ENCODE measurements around the gene SLC16A10.
"Not testable (repeated sequence)": the region's sequence is repeated elsewhere in the genome, so short reads cannot be mapped to it uniquely, and the experiment has no call there.

Gene SLC16A10

GRCh38 chr6:111122458-111123286 lies 35.4 kb downstream of the SLC16A10 start:
- no peak for TF ChIP-seq ZFX (IDR thresholded peaks at IDR 0.05; ENCODE audit: borderline replicate concordance)
- no peak for TF ChIP-seq CTCF (IDR thresholded peaks at IDR 0.05)
- H3K27ac ChIP-seq: no peak overlapping the region

- no peak for TF ChIP-seq ZFX (IDR thresholded peaks at IDR 0.05; ENCODE audit: borderline replicate concordance)
- no peak for TF ChIP-seq CTCF (IDR thresholded peaks at IDR 0.05)
- H3K27ac ChIP-seq: no peak overlapping the region
Measured at GRCh38 chr6:111124406-111124805, 37.1 kb downstream of the SLC16A10 start.

GRCh38 chr6:111129013-111129412 lies 41.7 kb downstream of the SLC16A10 start:
- TF ChIP-seq ZFX (IDR thresholded peaks at IDR 0.05; ENCODE audit: borderline replicate concordance) (no peak), CTCF (IDR thresholded peaks at IDR 0.05) (no peak)
- H3K27ac ChIP-seq: no peak overlapping the region

GRCh38 chr6:111131018-111131417 lies 43.7 kb downstream of the SLC16A10 start:
- not testable (repeated sequence) for H3K27ac ChIP-seq

GRCh38 chr6:111132669-111133068 lies 45.4 kb downstream of the SLC16A10 start:
- H3K27ac ChIP-seq: not testable (repeated sequence)

GRCh38 chr6:111134236-111134869 lies 47.0 kb downstream of the SLC16A10 start:
- not testable (repeated sequence) for H3K27ac ChIP-seq

GRCh38 chr6:111137489-111138093 lies 50.3 kb downstream of the SLC16A10 start:
- not testable (repeated sequence) for H3K27ac ChIP-seq

- TF ChIP-seq CTCF (IDR thresholded peaks at IDR 0.05): no peak
- TF ChIP-seq ZFX (IDR thresholded peaks at IDR 0.05; ENCODE audit: borderline replicate concordance): no peak
- H3K27ac ChIP-seq: no peak overlapping the region
Measured at GRCh38 chr6:111147440-111147839, 60.1 kb downstream of the SLC16A10 start.

- no peak for TF ChIP-seq CTCF (IDR thresholded peaks at IDR 0.05)
- TF ChIP-seq ZFX (IDR thresholded peaks at IDR 0.05; ENCODE audit: borderline replicate concordance): no peak
- H3K27ac ChIP-seq: no peak overlapping the region
Measured at GRCh38 chr6:111148110-111148509, 60.8 kb downstream of the SLC16A10 start.
